ENCODE data around the gene NAA60.

DNA sequence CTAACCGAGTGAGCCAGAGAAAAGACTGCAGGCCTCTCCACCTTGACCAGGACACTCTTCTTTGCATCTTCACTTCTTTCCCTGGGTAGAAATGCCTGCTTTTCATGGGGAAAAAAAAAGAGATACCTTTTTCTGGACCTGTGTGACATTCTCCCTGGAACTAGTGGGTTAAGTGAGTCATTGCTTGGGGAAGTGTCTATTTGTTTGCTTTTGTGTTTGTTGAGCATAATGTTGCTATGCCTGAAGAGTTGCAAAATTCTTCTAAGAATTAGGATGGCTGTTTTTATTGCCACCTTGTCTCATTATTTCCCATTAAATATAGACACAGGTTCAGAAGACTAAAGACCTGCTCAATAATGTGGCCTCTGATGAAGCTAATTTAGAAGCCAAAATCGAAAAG lies 76.1 kb downstream of the NAA60 start:
- no peak for TF ChIP-seq ZNF24 (IDR thresholded peaks at IDR 0.05)
- TF ChIP-seq SETDB1 (IDR thresholded peaks at IDR 0.05; ENCODE audit: low read length), result no peak
- no peak for TF ChIP-seq CTCF (IDR thresholded peaks at IDR 0.05 in 2 of 3, conservative IDR thresholded peaks at IDR 0.05 in 1 of 3; ENCODE audit: insufficient read depth in 2 of 3, low read depth in 1 of 3, low read length in 3 of 3)
- TF ChIP-seq SIX5 (IDR thresholded peaks at IDR 0.05; ENCODE audit: borderline replicate concordance in 1 of 2, insufficient read depth in 1 of 2, low read depth in 1 of 2, low read length in 2 of 2), result no peak
- TF ChIP-seq TAF9B (IDR thresholded peaks at IDR 0.05; ENCODE audit: partially characterized antibody), result no peak
- TF ChIP-seq CBX3 (IDR thresholded peaks at IDR 0.05; ENCODE audit: borderline replicate concordance in 1 of 2, low read length in 2 of 2), result no peak
- TF ChIP-seq ATF6 (CRISPR knock-in tag; IDR thresholded peaks at IDR 0.05), result no peak
- no peak for TF ChIP-seq HCFC1 (IDR thresholded peaks at IDR 0.05; ENCODE audit: low read depth, low read length)
- TF ChIP-seq, protein P1, sequence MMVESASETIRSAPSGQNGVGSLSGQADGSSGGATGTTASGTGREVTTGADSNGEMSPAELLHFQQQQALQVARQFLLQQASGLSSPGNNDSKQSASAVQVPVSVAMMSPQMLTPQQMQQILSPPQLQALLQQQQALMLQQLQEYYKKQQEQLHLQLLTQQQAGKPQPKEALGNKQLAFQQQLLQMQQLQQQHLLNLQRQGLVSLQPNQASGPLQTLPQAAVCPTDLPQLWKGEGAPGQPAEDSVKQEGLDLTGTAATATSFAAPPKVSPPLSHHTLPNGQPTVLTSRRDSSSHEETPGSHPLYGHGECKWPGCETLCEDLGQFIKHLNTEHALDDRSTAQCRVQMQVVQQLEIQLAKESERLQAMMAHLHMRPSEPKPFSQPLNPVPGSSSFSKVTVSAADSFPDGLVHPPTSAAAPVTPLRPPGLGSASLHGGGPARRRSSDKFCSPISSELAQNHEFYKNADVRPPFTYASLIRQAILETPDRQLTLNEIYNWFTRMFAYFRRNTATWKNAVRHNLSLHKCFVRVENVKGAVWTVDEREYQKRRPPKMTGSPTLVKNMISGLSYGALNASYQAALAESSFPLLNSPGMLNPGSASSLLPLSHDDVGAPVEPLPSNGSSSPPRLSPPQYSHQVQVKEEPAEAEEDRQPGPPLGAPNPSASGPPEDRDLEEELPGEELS (CRISPR knock-in tag; IDR thresholded peaks at IDR 0.05; ENCODE audit: borderline replicate concordance), result no peak
- TF ChIP-seq, protein P2, sequence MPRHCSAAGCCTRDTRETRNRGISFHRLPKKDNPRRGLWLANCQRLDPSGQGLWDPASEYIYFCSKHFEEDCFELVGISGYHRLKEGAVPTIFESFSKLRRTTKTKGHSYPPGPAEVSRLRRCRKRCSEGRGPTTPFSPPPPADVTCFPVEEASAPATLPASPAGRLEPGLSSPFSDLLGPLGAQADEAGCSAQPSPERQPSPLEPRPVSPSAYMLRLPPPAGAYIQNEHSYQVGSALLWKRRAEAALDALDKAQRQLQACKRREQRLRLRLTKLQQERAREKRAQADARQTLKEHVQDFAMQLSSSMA (CRISPR knock-in tag; IDR thresholded peaks at IDR 0.05), result no peak
